ENCODE results near the gene MCTP1.

MCTP1 gene

DNA sequence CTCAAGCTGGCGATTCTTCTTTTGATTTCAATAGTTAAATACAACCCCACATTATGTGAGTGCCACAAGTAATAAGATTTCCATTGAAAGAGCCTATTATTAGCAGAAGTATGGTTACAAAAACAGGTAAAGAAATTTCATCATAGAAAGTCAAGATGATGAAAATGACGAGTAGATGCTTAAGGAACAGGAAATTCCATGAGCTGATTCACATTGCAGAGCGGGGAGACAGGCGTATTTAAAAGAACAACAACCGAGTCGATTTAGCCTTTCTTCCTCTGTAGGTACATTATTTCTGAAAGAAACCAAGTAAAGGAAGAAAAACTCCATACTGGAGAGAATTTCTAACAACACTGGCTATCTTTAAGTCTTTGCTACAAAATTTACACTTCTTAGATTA, 356.0 kb downstream of the MCTP1 start:
- TF ChIP-seq NFIC (IDR thresholded peaks at IDR 0.05), result no peak
- TF ChIP-seq MAX (IDR thresholded peaks at IDR 0.05), result no peak
- TF ChIP-seq CREB1 (IDR thresholded peaks at IDR 0.05; ENCODE audit: low read depth), result no peak
- TF ChIP-seq EP300 (IDR thresholded peaks at IDR 0.05; ENCODE audit: borderline replicate concordance), result no peak
- no peak for TF ChIP-seq ZBTB7A (IDR thresholded peaks at IDR 0.05; ENCODE audit: low read depth)
- TF ChIP-seq EGR1 (IDR thresholded peaks at IDR 0.05), result no peak
- no peak for TF ChIP-seq RAD21 (IDR thresholded peaks at IDR 0.05; ENCODE audit: low read depth)
- TF ChIP-seq TCF12 (IDR thresholded peaks at IDR 0.05; ENCODE audit: low read depth), result no peak
- no peak for TF ChIP-seq REST (IDR thresholded peaks at IDR 0.05; ENCODE audit: low read depth)
- TF ChIP-seq FOXM1 (IDR thresholded peaks at IDR 0.05; ENCODE audit: borderline replicate concordance, low read depth), result no peak
- TF ChIP-seq, protein P1, sequence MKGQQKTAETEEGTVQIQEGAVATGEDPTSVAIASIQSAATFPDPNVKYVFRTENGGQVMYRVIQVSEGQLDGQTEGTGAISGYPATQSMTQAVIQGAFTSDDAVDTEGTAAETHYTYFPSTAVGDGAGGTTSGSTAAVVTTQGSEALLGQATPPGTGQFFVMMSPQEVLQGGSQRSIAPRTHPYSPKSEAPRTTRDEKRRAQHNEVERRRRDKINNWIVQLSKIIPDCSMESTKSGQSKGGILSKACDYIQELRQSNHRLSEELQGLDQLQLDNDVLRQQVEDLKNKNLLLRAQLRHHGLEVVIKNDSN (IDR thresholded peaks at IDR 0.05), result no peak
- TF ChIP-seq TEAD4 (IDR thresholded peaks at IDR 0.05), result no peak
- no peak for TF ChIP-seq CEBPB (IDR thresholded peaks at IDR 0.05)
- TF ChIP-seq YY1 (IDR thresholded peaks at IDR 0.05; ENCODE audit: low read depth), result no peak
- no peak for TF ChIP-seq TAF1 (IDR thresholded peaks at IDR 0.05; ENCODE audit: low read depth)

GRCh38 chr5:94920570-94920969, 364.3 kb downstream of the MCTP1 start:
- TF ChIP-seq RAD21 (IDR thresholded peaks at IDR 0.05; ENCODE audit: low read depth), result no peak
- TF ChIP-seq CEBPB (IDR thresholded peaks at IDR 0.05), result no peak
- no peak for TF ChIP-seq NFIC (IDR thresholded peaks at IDR 0.05)
- TF ChIP-seq CREB1 (IDR thresholded peaks at IDR 0.05; ENCODE audit: low read depth), result no peak
- TF ChIP-seq FOXM1 (IDR thresholded peaks at IDR 0.05; ENCODE audit: borderline replicate concordance, low read depth), result no peak
- no peak for TF ChIP-seq TAF1 (IDR thresholded peaks at IDR 0.05; ENCODE audit: low read depth)
- TF ChIP-seq YY1 (IDR thresholded peaks at IDR 0.05; ENCODE audit: low read depth), result no peak
- no peak for TF ChIP-seq REST (IDR thresholded peaks at IDR 0.05; ENCODE audit: low read depth)
- TF ChIP-seq TEAD4 (IDR thresholded peaks at IDR 0.05), result no peak
- TF ChIP-seq EGR1 (IDR thresholded peaks at IDR 0.05), result no peak
- TF ChIP-seq TCF12 (IDR thresholded peaks at IDR 0.05; ENCODE audit: low read depth), result no peak
- TF ChIP-seq EP300 (IDR thresholded peaks at IDR 0.05; ENCODE audit: borderline replicate concordance), result no peak
- TF ChIP-seq, protein P1 (IDR thresholded peaks at IDR 0.05), result no peak

- TF ChIP-seq EP300 (IDR thresholded peaks at IDR 0.05; ENCODE audit: borderline replicate concordance), result no peak
- no peak for TF ChIP-seq TCF12 (IDR thresholded peaks at IDR 0.05; ENCODE audit: low read depth)
- TF ChIP-seq CEBPB (IDR thresholded peaks at IDR 0.05), result no peak
- TF ChIP-seq TAF1 (IDR thresholded peaks at IDR 0.05; ENCODE audit: low read depth), result no peak
- no peak for TF ChIP-seq REST (IDR thresholded peaks at IDR 0.05; ENCODE audit: low read depth)
- TF ChIP-seq EGR1 (IDR thresholded peaks at IDR 0.05), result no peak
- TF ChIP-seq YY1 (IDR thresholded peaks at IDR 0.05; ENCODE audit: low read depth), result no peak
- TF ChIP-seq ZBTB7A (IDR thresholded peaks at IDR 0.05; ENCODE audit: low read depth), result no peak
- TF ChIP-seq FOXM1 (IDR thresholded peaks at IDR 0.05; ENCODE audit: borderline replicate concordance, low read depth), result no peak
- TF ChIP-seq NFIC (IDR thresholded peaks at IDR 0.05), result no peak
- TF ChIP-seq CREB1 (IDR thresholded peaks at IDR 0.05; ENCODE audit: low read depth), result no peak
- TF ChIP-seq MAX (IDR thresholded peaks at IDR 0.05), result no peak
Observed at GRCh38 chr5:94916619-94917018, 368.3 kb downstream of the MCTP1 start.

- TF ChIP-seq MAX (IDR thresholded peaks at IDR 0.05) (no peak), NFIC (IDR thresholded peaks at IDR 0.05) (no peak), EGR1 (IDR thresholded peaks at IDR 0.05) (no peak), EP300 (IDR thresholded peaks at IDR 0.05; ENCODE audit: borderline replicate concordance) (no peak), RAD21 (IDR thresholded peaks at IDR 0.05; ENCODE audit: low read depth) (no peak), CEBPB (IDR thresholded peaks at IDR 0.05) (no peak), REST (IDR thresholded peaks at IDR 0.05; ENCODE audit: low read depth) (no peak), YY1 (IDR thresholded peaks at IDR 0.05; ENCODE audit: low read depth) (no peak)
Observed at GRCh38 chr5:94911276-94911675, 373.6 kb downstream of the MCTP1 start.
